SK-N-SH treated with all-trans-retinoic acid at 6 μM for 48 hours (cell line): ENCODE data around the gene MUL1.

Source experiments
- ATAC-seq: fragments of 200-7000 bp; cut with Tn5 transposase; 3 replicates; pipeline ENCODE4 v1.9.1; 2020; ENCODE audit warnings: mild to moderate bottlenecking, moderate library complexity
- ARNTL ChIP-seq: fragments of 450-650 bp; formaldehyde crosslinking; IDR thresholded peaks from 2 replicates; pipeline ENCODE4 v1.5.0; 2020; ENCODE audit warnings: low read depth, mild to moderate bottlenecking, moderate library complexity, borderline replicate concordance
- BACH2 ChIP-seq: fragments of 250-450 bp; sonication (Bioruptor Pico); IDR thresholded peaks from 2 replicates; pipeline ENCODE4 v1.9.0; 2021; ENCODE audit warnings: mild to moderate bottlenecking, borderline replicate concordance
- CREB5 ChIP-seq: fragments of 250-450 bp; sonication (Bioruptor Pico); IDR thresholded peaks from 2 replicates; pipeline ENCODE4 v1.5.1; 2020; ENCODE audit warnings: low read depth, mild to moderate bottlenecking, moderate library complexity
- CSDC2 ChIP-seq: fragments of 250-450 bp; sonication (Bioruptor Pico); IDR thresholded peaks from 2 replicates; pipeline ENCODE4 v1.5.0; 2020; ENCODE audit warnings: mild to moderate bottlenecking, moderate library complexity
- CSRNP3 ChIP-seq: fragments of 250-450 bp; sonication (Bioruptor Pico); IDR thresholded peaks from 2 replicates; pipeline ENCODE4 v1.5.1; 2021; ENCODE audit warnings: mild to moderate bottlenecking, moderate library complexity
- ESRRG ChIP-seq: fragments of 250-450 bp; sonication (Bioruptor Pico); IDR thresholded peaks from 2 replicates; pipeline ENCODE4 v1.6.1; 2021; ENCODE audit warnings: mild to moderate bottlenecking
- GLIS3 ChIP-seq: fragments of 250-450 bp; sonication (Bioruptor Pico); IDR thresholded peaks from 2 replicates; pipeline ENCODE4 v1.5.0; 2020; ENCODE audit warnings: mild to moderate bottlenecking, moderate library complexity
- ISL1 ChIP-seq: fragments of 250-450 bp; sonication (Bioruptor Pico); IDR thresholded peaks from 2 replicates; pipeline ENCODE4 v2.1.2; 2022; ENCODE audit warnings: mild to moderate bottlenecking, moderate library complexity
- OSR1 ChIP-seq: fragments of 250-450 bp; sonication (Bioruptor Pico); IDR thresholded peaks from 2 replicates; pipeline ENCODE4 v1.8.0; 2022; ENCODE audit warnings: moderate library complexity, mild to moderate bottlenecking, inconsistent platforms
- PPARA ChIP-seq: fragments of 250-450 bp; sonication (Bioruptor Pico); IDR thresholded peaks from 2 replicates; pipeline ENCODE4 v1.5.0; 2020; ENCODE audit warnings: mild to moderate bottlenecking, borderline replicate concordance
- RARB ChIP-seq: fragments of 250-450 bp; sonication (Bioruptor Pico); IDR thresholded peaks from 2 replicates; pipeline ENCODE4 v1.8.0; 2021; ENCODE audit warnings: mild to moderate bottlenecking, moderate library complexity
- TCF4 ChIP-seq: fragments of 250-450 bp; sonication (Bioruptor Pico); IDR thresholded peaks from 2 replicates; pipeline ENCODE4 v1.8.0; 2021; ENCODE audit warnings: mild to moderate bottlenecking, moderate library complexity, borderline replicate concordance
- TOX ChIP-seq: fragments of 250-450 bp; sonication (Bioruptor Pico); IDR thresholded peaks from 2 replicates; pipeline ENCODE4 v1.8.0; 2021; ENCODE audit warnings: mild to moderate bottlenecking, moderate library complexity, borderline replicate concordance
- ZC3H10 ChIP-seq: fragments of 250-450 bp; sonication (Bioruptor Pico); IDR thresholded peaks from 2 replicates; pipeline ENCODE4 v1.5.1; 2021; ENCODE audit warnings: mild to moderate bottlenecking, moderate library complexity
- ZFP3 ChIP-seq: fragments of 250-450 bp; sonication (Bioruptor Pico); IDR thresholded peaks from 2 replicates; pipeline ENCODE4 v1.5.0; 2020; ENCODE audit warnings: mild to moderate bottlenecking, moderate library complexity
- ZFP30 ChIP-seq: fragments of 450-650 bp; formaldehyde crosslinking; IDR thresholded peaks from 2 replicates; pipeline ENCODE4 v1.5.0; 2022; ENCODE audit warnings: mild to moderate bottlenecking, moderate library complexity
- ZNF565 ChIP-seq: fragments of 450-650 bp; formaldehyde crosslinking; conservative IDR thresholded peaks from 2 replicates; pipeline ENCODE4 v1.5.0; 2020; ENCODE audit warnings: low read depth, mild to moderate bottlenecking, moderate library complexity
- ZNF70 ChIP-seq: fragments of 450-650 bp; formaldehyde crosslinking; IDR thresholded peaks from 2 replicates; pipeline ENCODE4 v1.5.0; 2020; ENCODE audit warnings: mild to moderate bottlenecking, moderate library complexity
- ZNF8 ChIP-seq: fragments of 450-650 bp; formaldehyde crosslinking; IDR thresholded peaks from 2 replicates; pipeline ENCODE4 v1.5.0; 2020; ENCODE audit warnings: mild to moderate bottlenecking, moderate library complexity
- TF ChIP-seq, protein P1 (sequence below): fragments of 250-450 bp; sonication (Bioruptor Pico); IDR thresholded peaks from 2 replicates; pipeline ENCODE4 v1.8.0; 2021; ENCODE audit warnings: low read depth, mild to moderate bottlenecking, moderate library complexity, borderline replicate concordance
- TF ChIP-seq, protein P2 (sequence below): fragments of 250-450 bp; sonication (Bioruptor Pico); IDR thresholded peaks from 2 replicates; pipeline ENCODE4 v1.8.0; 2020; ENCODE audit warnings: mild to moderate bottlenecking, moderate library complexity, borderline replicate concordance
- TF ChIP-seq, protein P3 (sequence below): fragments of 250-450 bp; sonication (Bioruptor Pico); IDR thresholded peaks from 2 replicates; pipeline ENCODE4 v1.5.0; 2020; ENCODE audit warnings: mild to moderate bottlenecking, moderate library complexity

MUL1 gene

DNA sequence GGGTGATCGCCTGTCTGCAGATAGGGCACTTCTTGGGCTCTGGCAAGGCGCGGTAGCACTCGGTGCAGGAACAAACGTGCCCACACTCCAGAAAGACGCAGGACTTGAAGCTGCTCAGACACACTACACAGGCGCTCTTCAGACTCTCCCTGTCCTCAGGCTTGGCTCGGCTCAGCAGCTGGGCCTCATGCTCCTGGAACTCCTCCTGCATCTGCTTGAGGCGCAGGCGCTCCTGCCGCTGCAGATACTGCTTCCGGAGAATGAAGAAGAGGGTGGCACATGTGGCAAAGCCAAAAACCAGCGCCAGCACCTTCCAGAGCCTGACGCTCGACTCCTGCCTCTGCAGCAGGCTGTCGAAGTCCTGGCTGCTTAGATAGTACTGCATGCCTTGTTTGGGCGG lies 7.2 kb downstream of the MUL1 start (continued):
- TF ChIP-seq, protein P1, sequence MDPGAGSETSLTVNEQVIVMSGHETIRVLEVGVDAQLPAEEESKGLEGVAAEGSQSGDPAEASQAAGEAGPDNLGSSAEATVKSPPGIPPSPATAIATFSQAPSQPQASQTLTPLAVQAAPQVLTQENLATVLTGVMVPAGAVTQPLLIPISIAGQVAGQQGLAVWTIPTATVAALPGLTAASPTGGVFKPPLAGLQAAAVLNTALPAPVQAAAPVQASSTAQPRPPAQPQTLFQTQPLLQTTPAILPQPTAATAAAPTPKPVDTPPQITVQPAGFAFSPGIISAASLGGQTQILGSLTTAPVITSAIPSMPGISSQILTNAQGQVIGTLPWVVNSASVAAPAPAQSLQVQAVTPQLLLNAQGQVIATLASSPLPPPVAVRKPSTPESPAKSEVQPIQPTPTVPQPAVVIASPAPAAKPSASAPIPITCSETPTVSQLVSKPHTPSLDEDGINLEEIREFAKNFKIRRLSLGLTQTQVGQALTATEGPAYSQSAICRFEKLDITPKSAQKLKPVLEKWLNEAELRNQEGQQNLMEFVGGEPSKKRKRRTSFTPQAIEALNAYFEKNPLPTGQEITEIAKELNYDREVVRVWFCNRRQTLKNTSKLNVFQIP (CRISPR knock-in tag): no peak
- no peak for TF ChIP-seq ZNF8 (CRISPR knock-in tag)
- TF ChIP-seq TOX: no peak
- no peak for TF ChIP-seq ZNF70 (CRISPR knock-in tag)
- no peak for TF ChIP-seq PPARA (CRISPR knock-in tag)
- TF ChIP-seq ESRRG (CRISPR knock-in tag): no peak
- TF ChIP-seq ZFP30 (CRISPR knock-in tag): no peak

DNA sequence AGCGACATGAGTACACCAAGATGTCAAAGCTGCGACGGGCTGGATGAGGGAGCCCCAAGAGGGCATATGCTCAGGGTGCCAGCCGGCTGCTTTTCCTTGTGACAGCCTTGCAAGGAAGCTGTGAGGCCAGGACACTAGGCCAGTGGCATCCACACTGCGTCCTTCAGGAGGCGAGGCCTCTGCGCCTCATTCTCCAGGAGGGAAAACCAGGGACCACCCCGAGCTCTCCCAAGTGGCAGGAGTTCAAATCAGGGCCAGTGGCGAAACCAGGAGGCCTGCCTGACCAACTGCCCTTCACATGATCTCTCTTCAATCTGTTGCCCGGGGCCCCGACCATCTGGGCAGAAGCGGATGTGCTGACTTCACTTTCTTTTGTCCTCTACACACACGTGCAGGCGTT lies 8.2 kb downstream of the MUL1 start:
- ATAC-seq: no peak
- TF ChIP-seq GLIS3: no peak

DNA sequence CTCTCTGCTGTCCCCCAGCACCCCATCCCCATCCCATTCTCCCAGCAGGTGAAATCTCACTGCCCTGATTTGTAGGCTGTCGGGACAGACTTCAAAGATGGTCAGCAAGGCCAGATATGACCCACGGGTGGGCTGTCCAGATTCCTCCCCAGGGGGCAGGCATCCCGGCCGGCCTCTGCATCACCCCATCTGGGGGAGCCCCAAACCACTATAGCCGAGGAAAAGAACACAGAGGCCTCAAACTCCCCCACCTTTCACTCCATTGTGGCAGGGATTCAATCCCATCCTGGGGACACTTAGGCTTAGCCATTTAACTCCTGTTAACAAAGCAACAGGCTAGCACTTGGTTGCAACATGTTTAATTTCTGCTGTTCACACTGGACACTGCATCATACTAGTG lies 8.8 kb downstream of the MUL1 start:
- TF ChIP-seq CREB5 (CRISPR knock-in tag) (no peak), TCF4 (CRISPR knock-in tag) (no peak), ISL1 (CRISPR knock-in tag) (no peak), OSR1 (CRISPR knock-in tag) (no peak), ARNTL (CRISPR knock-in tag) (no peak), TOX (no peak), ESRRG (CRISPR knock-in tag) (no peak), ZNF70 (CRISPR knock-in tag) (no peak), ZFP3 (CRISPR knock-in tag) (no peak), CSDC2 (no peak), RARB (CRISPR knock-in tag) (no peak)
- TF ChIP-seq, protein P1 (CRISPR knock-in tag): no peak
- TF ChIP-seq, protein P2, sequence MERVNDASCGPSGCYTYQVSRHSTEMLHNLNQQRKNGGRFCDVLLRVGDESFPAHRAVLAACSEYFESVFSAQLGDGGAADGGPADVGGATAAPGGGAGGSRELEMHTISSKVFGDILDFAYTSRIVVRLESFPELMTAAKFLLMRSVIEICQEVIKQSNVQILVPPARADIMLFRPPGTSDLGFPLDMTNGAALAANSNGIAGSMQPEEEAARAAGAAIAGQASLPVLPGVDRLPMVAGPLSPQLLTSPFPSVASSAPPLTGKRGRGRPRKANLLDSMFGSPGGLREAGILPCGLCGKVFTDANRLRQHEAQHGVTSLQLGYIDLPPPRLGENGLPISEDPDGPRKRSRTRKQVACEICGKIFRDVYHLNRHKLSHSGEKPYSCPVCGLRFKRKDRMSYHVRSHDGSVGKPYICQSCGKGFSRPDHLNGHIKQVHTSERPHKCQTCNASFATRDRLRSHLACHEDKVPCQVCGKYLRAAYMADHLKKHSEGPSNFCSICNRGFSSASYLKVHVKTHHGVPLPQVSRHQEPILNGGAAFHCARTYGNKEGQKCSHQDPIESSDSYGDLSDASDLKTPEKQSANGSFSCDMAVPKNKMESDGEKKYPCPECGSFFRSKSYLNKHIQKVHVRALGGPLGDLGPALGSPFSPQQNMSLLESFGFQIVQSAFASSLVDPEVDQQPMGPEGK (CRISPR knock-in tag): no peak
- TF ChIP-seq, all 23 proteins: peak for 0
- ATAC-seq: no peak

DNA sequence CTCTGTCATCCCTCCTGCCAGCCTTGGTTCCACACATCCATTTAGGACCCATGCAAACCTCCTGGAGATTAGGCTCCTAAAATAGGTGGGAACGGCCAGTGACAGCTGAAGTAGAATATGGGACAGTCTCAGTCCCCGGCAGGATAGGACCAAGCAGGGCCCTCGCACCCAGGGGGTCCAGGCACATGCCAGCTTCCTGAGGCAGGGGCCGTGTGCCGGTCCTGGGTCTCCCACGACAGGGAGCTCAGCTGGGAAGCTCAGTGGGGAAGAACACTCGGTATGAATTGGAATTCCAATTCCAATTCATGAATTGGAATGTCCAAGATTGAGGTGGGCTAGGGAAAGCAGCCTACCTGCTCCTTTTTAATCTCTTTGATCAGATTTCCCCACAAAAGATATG lies 9.8 kb downstream of the MUL1 start:
- no peak for TF ChIP-seq CSDC2
- TF ChIP-seq ZNF70 (CRISPR knock-in tag): no peak
- TF ChIP-seq, protein P1 (CRISPR knock-in tag): no peak
- no peak for TF ChIP-seq GLIS3
- TF ChIP-seq ARNTL (CRISPR knock-in tag): no peak
- TF ChIP-seq BACH2 (CRISPR knock-in tag): no peak
- no peak for TF ChIP-seq ZNF565 (CRISPR knock-in tag)
- no peak for TF ChIP-seq RARB (CRISPR knock-in tag)
- TF ChIP-seq ESRRG (CRISPR knock-in tag): no peak
- TF ChIP-seq ZFP3 (CRISPR knock-in tag): no peak
- no peak for TF ChIP-seq ZNF8 (CRISPR knock-in tag)
- TF ChIP-seq, protein P3, sequence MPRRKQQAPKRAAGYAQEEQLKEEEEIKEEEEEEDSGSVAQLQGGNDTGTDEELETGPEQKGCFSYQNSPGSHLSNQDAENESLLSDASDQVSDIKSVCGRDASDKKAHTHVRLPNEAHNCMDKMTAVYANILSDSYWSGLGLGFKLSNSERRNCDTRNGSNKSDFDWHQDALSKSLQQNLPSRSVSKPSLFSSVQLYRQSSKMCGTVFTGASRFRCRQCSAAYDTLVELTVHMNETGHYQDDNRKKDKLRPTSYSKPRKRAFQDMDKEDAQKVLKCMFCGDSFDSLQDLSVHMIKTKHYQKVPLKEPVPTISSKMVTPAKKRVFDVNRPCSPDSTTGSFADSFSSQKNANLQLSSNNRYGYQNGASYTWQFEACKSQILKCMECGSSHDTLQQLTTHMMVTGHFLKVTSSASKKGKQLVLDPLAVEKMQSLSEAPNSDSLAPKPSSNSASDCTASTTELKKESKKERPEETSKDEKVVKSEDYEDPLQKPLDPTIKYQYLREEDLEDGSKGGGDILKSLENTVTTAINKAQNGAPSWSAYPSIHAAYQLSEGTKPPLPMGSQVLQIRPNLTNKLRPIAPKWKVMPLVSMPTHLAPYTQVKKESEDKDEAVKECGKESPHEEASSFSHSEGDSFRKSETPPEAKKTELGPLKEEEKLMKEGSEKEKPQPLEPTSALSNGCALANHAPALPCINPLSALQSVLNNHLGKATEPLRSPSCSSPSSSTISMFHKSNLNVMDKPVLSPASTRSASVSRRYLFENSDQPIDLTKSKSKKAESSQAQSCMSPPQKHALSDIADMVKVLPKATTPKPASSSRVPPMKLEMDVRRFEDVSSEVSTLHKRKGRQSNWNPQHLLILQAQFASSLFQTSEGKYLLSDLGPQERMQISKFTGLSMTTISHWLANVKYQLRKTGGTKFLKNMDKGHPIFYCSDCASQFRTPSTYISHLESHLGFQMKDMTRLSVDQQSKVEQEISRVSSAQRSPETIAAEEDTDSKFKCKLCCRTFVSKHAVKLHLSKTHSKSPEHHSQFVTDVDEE (CRISPR knock-in tag): no peak
- no peak for TF ChIP-seq CSRNP3
- TF ChIP-seq ZC3H10 (CRISPR knock-in tag): no peak
- no peak for TF ChIP-seq TOX
- TF ChIP-seq TCF4 (CRISPR knock-in tag): no peak
- TF ChIP-seq, all 23 proteins: peak for 0
- ATAC-seq: no peak
